ENCODE data around the gene SLC16A3.
"Not testable (repeated sequence)": the region's sequence is repeated elsewhere in the genome, so short reads cannot be mapped to it uniquely, and the experiment has no call there.

SLC16A3 gene

DNA sequence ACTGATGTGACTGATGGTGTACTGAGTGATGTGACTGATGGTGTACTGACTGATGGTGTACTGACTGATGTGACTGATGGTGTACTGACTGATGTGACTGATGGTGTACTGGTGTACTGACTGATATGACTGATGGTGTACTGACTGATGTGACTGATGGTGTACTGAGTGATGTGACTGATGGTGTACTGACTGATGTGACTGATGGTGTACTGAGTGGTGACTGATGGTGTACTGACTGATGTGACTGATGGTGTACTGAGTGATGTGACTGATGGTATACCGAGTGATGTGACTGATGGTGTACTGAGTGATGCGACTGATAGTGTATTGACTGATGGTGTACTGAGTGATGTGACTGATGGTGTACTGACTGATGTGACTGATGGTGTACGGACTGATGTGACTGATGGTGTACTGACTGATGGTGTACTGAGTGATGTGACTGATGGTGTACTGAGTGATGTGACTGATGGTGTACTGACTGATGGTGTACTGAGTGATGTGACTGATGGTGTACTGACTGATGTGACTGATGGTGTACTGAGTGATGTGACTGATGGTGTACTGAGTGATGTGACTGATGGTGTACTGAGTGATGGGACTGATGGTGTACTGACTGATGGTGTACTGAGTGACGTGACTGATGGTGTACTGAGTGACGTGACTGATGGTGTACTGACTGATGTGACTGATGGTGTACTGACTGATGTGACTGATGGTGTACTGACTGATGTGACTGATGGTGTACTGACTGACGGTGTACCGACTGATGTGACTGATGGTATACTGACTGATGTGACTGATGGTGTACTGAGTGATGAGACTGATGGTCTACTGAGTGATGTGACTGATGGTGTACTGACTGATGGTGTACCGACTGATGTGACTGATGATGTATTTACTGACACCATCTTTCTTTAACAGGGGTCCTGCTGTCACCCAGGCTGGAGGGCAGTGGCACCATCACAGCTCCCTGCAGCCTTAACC lies 31.4 kb downstream of the SLC16A3 start:
- DNase-seq (ENCODE audit: low read depth in 2 of 2, low spot score in 1 of 2), result not testable (repeated sequence)

GRCh38 chr17:82262344-82262743 lies 33.5 kb downstream of the SLC16A3 start:
- DNase-seq (ENCODE audit: low read depth in 2 of 2, low spot score in 1 of 2), result no peak

DNA sequence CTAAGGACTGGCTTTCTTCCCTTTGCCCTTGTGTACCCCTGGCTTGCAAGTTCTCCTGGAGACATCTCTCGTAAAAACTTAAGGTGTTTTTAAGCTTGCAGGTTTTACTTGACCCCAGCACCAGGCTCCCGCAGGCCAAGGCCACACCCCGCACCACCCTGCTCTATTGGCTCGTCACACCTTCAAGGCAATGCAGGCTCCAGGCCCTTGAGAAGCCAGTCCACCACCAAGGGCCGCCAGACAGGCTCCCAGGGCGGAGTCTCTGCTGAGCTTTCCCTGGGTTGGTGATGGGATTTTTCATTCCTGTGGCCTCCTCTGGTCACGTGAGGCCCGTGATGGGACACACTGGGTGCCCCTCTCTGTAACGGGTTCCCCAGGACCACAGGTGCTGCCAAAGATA lies 34.8 kb downstream of the SLC16A3 start:
- no peak for DNase-seq (ENCODE audit: low read depth in 2 of 2, low spot score in 1 of 2)

DNA sequence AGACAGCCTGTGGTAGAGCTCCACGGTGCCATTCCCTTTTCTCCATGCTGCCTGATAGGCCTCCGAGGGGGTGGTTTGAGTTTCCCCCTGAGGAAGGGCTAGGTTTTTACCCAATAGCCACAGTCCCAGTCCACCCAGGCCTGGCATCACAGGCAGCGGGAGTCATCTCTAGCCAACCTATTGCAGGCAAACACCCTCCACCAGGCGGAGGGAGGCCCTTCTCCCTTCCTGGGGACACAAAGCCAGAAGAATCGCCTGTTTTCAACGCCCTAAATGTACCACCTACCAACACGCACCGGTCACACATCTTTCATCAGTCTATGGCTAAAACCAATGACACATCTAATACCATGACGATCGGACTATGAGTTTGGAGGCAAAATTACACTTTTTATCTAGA lies 37.3 kb downstream of the SLC16A3 start:
- no peak for DNase-seq (ENCODE audit: low read depth in 2 of 2, low spot score in 1 of 2)

DNA sequence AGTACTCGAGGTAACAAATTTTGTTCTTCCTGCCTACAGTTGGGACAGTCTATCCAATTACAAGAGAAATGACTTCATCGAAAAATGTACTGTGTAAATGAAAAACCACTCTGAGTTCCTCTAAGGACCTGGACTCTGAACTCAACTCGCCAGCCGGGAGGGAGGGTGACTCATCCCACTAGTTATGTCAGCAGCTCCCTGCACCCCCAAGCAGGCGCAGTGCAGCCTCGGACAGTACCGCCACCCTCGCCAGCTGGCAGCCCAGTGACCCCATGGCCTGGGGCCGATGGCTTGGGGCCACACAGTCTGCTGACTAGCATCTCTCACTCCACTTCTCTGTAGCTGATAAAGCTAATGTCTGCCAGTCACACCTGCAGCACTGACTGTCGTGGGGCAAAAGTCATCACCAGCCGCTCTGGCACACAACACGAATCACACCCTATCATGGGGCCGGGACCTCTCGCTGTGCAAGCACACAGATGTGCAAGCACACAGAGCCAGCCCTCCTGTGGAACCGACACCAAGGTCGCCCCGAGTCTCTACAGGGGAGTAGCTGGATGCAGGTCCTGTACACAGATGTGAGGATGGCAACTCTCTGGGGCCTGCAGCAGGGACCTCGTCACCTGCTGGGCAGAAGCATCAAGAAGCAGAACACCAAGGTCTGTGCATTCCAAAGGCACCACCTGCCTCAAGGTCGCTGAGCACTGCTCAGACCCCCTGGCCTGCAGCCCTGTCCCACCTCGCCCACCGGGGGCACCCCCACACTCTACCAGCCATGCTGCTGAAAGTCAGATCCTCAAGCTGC lies 38.9 kb downstream of the SLC16A3 start:
- DNase-seq (ENCODE audit: low read depth in 2 of 2, low spot score in 1 of 2), result peak in 1 of 2 donors; percentile 41

- DNase-seq (ENCODE audit: low read depth in 2 of 2, low spot score in 1 of 2), result no peak
Observed at GRCh38 chr17:82269138-82269881, 40.5 kb downstream of the SLC16A3 start.

- no peak for DNase-seq (ENCODE audit: low read depth in 2 of 2, low spot score in 1 of 2)
Observed at GRCh38 chr17:82269882-82270500, 41.1 kb downstream of the SLC16A3 start.

- no peak for DNase-seq (ENCODE audit: low read depth in 2 of 2, low spot score in 1 of 2)
Observed at GRCh38 chr17:82270651-82271050, 41.8 kb downstream of the SLC16A3 start.

DNA sequence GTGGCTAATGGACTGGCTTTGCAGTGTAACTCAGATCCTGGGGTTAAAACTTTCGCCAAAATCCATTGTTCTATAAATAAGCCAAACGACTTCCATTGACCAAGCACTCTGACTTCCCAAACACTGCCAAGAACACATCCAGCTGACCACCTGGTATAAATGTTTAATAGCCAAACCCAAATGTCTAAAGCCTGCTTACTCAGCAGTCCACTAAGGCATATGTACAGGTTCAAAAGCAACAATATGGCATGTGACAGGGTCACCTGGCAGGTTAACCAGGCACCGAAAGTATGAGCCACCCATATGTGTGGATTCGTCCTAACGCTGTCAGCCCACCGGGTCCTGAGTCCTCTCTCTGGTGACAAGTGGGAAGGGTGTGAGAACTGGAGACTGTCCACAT lies 42.6 kb downstream of the SLC16A3 start:
- no peak for DNase-seq (ENCODE audit: low read depth in 2 of 2, low spot score in 1 of 2)

DNA sequence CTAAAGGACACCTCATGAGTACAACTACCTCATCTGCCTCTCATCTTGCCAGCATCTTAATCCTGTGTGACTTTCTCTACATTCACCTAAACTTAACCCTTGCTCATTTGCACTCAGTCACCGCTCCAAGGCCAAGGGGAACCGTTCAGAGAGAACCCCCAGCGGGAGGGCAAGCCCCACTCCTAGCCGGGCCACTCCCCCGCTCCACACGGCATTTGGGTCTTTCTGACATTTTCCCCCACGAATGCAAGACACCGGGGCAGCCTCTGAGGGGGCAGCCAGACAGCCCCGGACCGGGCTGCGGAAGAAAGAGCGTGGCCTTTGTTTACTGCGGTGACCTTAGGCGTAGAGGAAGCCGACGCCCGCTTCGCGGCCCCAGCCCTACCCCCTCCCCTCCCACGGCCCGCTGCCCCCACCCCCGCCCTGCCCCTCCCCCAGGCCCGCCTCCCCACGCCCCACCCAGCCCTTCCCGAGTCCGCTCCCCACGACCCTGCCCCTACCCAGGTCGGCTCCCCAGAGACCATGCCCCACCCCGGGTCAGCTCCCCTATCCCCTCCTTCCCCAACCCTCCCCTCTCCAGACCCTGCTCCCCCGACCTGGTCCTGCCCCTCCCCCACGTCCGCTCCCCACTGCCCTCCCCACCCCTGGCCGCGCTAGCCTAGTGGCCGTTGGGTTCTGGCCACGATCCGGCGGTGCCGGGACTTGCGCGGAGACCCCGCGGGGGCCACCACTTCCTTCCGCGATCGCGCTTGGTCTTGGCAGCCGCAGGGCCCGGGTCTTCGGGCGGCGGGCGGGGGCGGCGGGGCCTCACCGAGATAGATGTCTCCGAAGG lies 43.9 kb downstream of the SLC16A3 start:
- DNase-seq (ENCODE audit: low read depth in 2 of 2, low spot score in 1 of 2), result peak in 1 of 2 donors; percentile 11

DNA sequence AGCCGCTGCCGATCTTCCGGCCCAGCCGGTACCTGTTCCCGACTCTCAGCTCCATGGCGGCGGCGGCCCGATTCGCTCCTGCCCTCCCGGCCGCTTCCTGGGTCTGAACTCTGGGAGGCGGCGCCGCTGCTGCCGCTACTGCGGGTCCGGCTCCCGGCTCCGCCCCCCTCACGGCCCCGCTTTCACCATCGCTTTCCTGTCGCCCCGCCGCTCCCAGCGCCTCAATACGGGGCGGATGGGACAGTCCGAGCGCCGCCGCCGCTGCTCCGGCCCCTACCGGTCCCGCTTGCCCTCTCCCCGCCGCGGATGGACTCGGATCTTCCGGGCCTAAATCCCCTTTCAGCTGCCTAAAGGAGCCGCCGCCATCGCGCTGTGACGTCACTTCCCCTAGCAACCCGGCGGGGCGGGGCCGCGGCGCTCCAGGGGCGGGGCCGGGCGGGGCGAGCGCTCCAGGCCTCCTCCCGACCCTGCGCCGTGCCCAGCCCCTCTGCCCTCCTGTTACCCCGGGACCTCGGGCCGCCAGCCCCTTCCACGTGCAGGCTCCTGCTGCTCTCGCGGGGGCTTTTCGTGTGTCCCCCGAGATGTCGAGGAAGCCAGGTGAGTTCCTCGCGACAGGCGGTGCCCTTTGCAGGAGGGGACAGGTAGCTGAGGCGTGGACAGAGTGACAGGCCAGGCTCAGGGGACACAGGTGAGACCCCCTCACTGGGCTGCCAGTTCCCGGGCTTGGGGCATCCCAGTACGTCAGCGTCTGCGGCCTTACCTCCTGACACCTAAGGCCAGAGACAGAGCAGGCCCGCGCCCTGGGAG lies 44.7 kb downstream of the SLC16A3 start, which contains the start of gene CSNK1D:
TSS of gene CSNK1D (minus strand) at position 374 of the 807 bp plus-strand sequence. CDS start at position 55, 319 bp downstream.
- DNase-seq (ENCODE audit: low read depth in 2 of 2, low spot score in 1 of 2), result peak; percentile 77 to 84

- DNase-seq (ENCODE audit: low read depth in 2 of 2, low spot score in 1 of 2), result no peak
Observed at GRCh38 chr17:82274134-82275020, 45.5 kb downstream of the SLC16A3 start.

GRCh38 chr17:82275326-82275725 lies 46.5 kb downstream of the SLC16A3 start:
- DNase-seq (ENCODE audit: low read depth in 2 of 2, low spot score in 1 of 2), result no peak

GRCh38 chr17:82276938-82277337 lies 48.1 kb downstream of the SLC16A3 start:
- no peak for DNase-seq (ENCODE audit: low read depth in 2 of 2, low spot score in 1 of 2)

GRCh38 chr17:82277851-82278250 lies 49.0 kb downstream of the SLC16A3 start:
- DNase-seq (ENCODE audit: low read depth in 2 of 2, low spot score in 1 of 2), result no peak

DNA sequence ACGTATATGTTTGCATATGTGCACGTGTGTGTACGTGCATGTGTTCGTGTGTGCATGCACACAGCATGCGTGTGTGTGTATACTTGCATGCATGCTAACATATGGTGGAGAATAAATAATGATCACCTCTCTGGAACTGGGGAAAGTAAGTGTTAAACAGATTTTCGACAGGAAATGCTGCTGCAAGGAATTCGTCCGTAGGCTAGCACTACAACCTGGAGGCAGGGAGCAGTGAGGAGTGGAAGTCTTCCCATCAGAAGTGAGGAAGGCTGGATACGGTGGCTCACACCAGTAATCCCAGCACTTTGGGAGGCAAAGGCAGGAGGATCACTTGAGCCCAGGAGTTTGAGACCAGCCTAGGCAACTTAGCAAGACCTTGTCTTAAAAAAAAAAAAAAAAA lies 49.5 kb downstream of the SLC16A3 start:
- DNase-seq (ENCODE audit: low read depth in 2 of 2, low spot score in 1 of 2), result no peak

DNA sequence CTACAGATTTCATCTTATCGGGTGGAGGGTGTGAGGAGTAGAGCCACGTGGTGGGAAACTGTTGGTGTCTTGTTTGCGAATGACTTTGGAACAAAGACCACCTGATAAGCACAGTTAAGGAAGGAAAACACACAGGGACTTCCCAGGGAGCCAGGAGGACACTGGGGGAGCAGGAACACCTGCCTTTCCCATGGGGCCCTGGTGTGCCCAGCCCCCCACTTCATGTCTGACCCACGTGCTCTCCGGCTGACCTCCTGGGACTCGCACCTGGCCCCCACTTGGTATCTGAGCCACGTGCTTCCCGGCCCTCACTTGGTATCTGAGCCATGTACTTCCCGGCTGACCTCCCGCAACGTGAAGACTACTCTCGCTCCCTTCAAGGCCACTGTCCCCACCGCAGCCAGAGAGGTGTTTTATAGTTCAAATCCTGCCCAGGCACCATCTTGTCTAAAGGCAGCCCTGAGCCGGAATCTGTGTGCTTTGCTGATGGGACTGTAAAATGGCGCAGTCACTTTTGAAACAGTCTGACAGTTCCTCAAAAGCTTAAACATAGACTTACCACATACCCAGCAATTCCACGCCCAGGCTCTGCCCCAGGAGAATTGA lies 50.0 kb downstream of the SLC16A3 start:
- no peak for DNase-seq (ENCODE audit: low read depth in 2 of 2, low spot score in 1 of 2)

DNA sequence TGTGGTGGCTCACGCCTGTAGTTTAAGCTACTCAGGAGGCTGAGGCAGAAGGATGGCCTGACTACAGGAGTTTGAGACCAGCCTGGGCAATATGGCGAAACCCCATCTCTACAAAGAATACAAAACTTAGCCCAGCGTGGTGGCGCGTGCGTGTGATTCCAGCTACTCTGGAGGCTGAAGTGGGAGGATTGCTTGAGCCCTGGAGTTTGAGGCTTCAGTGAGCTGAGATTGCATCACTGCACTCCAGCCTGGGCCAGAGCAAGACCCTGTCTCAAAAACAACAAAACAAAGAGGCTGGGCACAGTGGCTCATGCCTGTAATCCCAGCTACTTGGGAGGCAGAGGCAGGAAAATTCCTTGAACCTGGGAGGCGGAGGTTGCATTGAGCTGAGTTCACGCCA lies 51.7 kb downstream of the SLC16A3 start:
- no peak for DNase-seq (ENCODE audit: low read depth in 2 of 2, low spot score in 1 of 2)
